Liver (tissue), 9 donors: ENCODE results near the gene ABCC1. TPM values are rescaled to one million over a fixed set of nuclear protein-coding genes. Genes with fewer than 3 reads are reported as not detected.
A peak's percentile ranks its signal among the peaks of the same experiment; 100 is the strongest.

Experiments used
- DNase-seq: peaks from one replicate; pipeline ENCODE4 v3.0.0-alpha.2; 2017; ENCODE audit warnings: low spot score
- H3K27ac ChIP-seq, 2 donors: one replicate each; pipeline ENCODE4 v1.7.0; 2013; ENCODE audit warnings: inconsistent platforms in 2 of 2, low read length in 2 of 2, control low read depth in 1 of 2, low read depth in 1 of 2, mild to moderate bottlenecking in 1 of 2
- H3K27me3 ChIP-seq, 4 donors: one replicate each; pipeline versions ENCODE4 v1.6.1 to v1.7.0; 2013; ENCODE audit warnings: low read length in 3 of 4, inconsistent platforms in 1 of 4, mild to moderate bottlenecking in 1 of 4, moderate library complexity in 1 of 4; ENCODE audit not compliant: control insufficient read depth in 4 of 4, insufficient read depth in 4 of 4
- H3K36me3 ChIP-seq, 4 donors: one replicate each; pipeline versions ENCODE4 v1.6.1 to v1.7.0; 2013; ENCODE audit warnings: low read length in 3 of 4, mild to moderate bottlenecking in 3 of 4, low read depth in 1 of 4, moderate library complexity in 1 of 4; ENCODE audit not compliant: control insufficient read depth in 4 of 4, insufficient read depth in 3 of 4
- H3K4me1 ChIP-seq, 4 donors: one replicate each; pipeline versions ENCODE4 v1.6.1 to v1.7.0; 2013; ENCODE audit warnings: low read length in 3 of 4, mild to moderate bottlenecking in 3 of 4, moderate library complexity in 1 of 4; ENCODE audit not compliant: control insufficient read depth in 4 of 4, insufficient read depth in 4 of 4
- H3K4me3 ChIP-seq, 3 donors: one replicate each; pipeline versions ENCODE4 v1.6.1 to v1.7.0; 2013; ENCODE audit warnings: low read length in 3 of 3, control low read depth in 1 of 3, low read depth in 1 of 3, mild to moderate bottlenecking in 1 of 3
- H3K9ac ChIP-seq, 2 donors: one replicate each; pipeline ENCODE4 v1.7.0; 2013; ENCODE audit warnings: low read length in 2 of 2, mild to moderate bottlenecking in 2 of 2, moderate library complexity in 2 of 2, control low read depth in 1 of 2, low read depth in 1 of 2
- H3K9me3 ChIP-seq, 4 donors: one replicate each; pipeline versions ENCODE4 v1.6.1 to v1.7.0; 2013; ENCODE audit warnings: low read length in 3 of 4; ENCODE audit not compliant: control insufficient read depth in 4 of 4
- EGR1 ChIP-seq, 2 donors: IDR thresholded peaks; 2 replicates each; pipeline ENCODE4 v1.6.1; 2016 to 2018; ENCODE audit warnings: antibody characterized with exemption in 2 of 2, low read depth in 2 of 2
- FOXA1 ChIP-seq: IDR thresholded peaks from 2 replicates; pipeline ENCODE4 v1.6.1; 2016; ENCODE audit warnings: antibody characterized with exemption
- GABPA ChIP-seq, 2 donors: IDR thresholded peaks in 1 of 2; conservative IDR thresholded peaks in 1 of 2; 2 replicates each; pipeline ENCODE4 v1.6.1; 2016; ENCODE audit warnings: antibody characterized with exemption in 2 of 2, mild to moderate bottlenecking in 1 of 2, moderate library complexity in 1 of 2
- HNF4A ChIP-seq, 2 donors: conservative IDR thresholded peaks; 2 replicates each; pipeline ENCODE4 v1.6.1; 2016; ENCODE audit warnings: antibody characterized with exemption in 2 of 2, mild to moderate bottlenecking in 2 of 2
- HNF4G ChIP-seq: IDR thresholded peaks from 2 replicates; pipeline ENCODE4 v1.6.1; 2016; ENCODE audit warnings: antibody characterized with exemption
- JUND ChIP-seq, 2 donors: IDR thresholded peaks; 2 replicates each; pipeline ENCODE4 v1.6.1; 2016; ENCODE audit warnings: antibody characterized with exemption in 2 of 2
- NR2F2 ChIP-seq: IDR thresholded peaks from 2 replicates; pipeline ENCODE4 v1.6.1; 2016; ENCODE audit warnings: antibody characterized with exemption
- RAD21 ChIP-seq, 2 donors: IDR thresholded peaks; 2 replicates each; pipeline ENCODE4 v1.6.1; 2016; ENCODE audit warnings: antibody characterized with exemption in 2 of 2, mild to moderate bottlenecking in 2 of 2
- SP1 ChIP-seq: IDR thresholded peaks from 2 replicates; pipeline ENCODE4 v1.6.1; 2018; ENCODE audit warnings: antibody characterized with exemption, mild to moderate bottlenecking
- YY1 ChIP-seq: IDR thresholded peaks from 2 replicates; pipeline ENCODE4 v1.6.1; 2016; ENCODE audit warnings: antibody characterized with exemption, mild to moderate bottlenecking
- WGBS: extraction: QIAGEN DNeasy Blood & Tissue Kit; methylation state at CpG from one replicate; pipeline ENCODE4 v1.1.7; 2013; 5-methylcytosine and 5-hydroxymethylcytosine counted together
- polyA plus RNA-seq, 2 donors: library from polyadenylated mRNA; stranded (reverse) in 1 of 2; unstranded in 1 of 2; fragments of 200-250 nt in 1 of 2; fragments of >200 nt in 1 of 2; fragmentation: Nextera tagmentation in 1 of 2; extraction: Ambion mirVana in 1 of 2; gene quantifications; one replicate each; pipeline versions ENCODE4 v1.2.1 to v1.2.3, GENCODE V29; 2013 to 2015
- total RNA-seq, 2 donors: library from RNA; depleted of rRNA; stranded (reverse); fragments of >200 nt; gene quantifications; one replicate each; pipeline ENCODE4 v1.2.3, GENCODE V29; 2014
- TF ChIP-seq, protein P1 (sequence below): IDR thresholded peaks from 2 replicates; pipeline ENCODE4 v1.6.1; 2016; ENCODE audit warnings: antibody characterized with exemption
- TF ChIP-seq, protein P2 (sequence below): IDR thresholded peaks from 2 replicates; pipeline ENCODE4 v1.6.1; 2016; ENCODE audit warnings: antibody characterized with exemption
- TF ChIP-seq, protein P3 (sequence below): IDR thresholded peaks from 2 replicates; pipeline ENCODE4 v1.6.1; 2016; ENCODE audit warnings: antibody characterized with exemption
- donor health status: healthy.
- donor health status: healthy.
- donor health status: healthy.
- donor health status: healthy.
- donor health status: healthy.

The ABCC1 gene
- total and polyA plus RNA-seq, 4 donors: 0.85 to 7.7 (median 4.2) TPM

DNA sequence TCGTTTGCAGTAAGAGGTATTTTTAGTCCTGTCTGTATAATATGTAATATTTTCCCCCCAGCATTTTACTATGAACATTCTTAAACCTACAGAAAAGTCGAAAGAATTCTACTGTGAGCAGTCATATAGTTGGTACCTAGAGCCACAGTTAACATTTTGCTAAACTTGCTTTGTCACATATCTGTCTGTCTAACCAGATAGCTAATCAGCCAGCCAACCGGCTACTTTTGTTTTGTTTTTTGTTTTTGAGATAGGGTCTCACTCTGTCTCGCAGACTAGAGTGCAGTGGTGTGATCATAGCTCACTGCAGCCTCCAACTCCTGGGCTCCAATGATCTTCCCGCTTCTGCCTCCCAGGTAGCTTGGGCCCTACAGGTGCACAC lies 73.3 kb downstream of the ABCC1 start:
- 85% methylated on average over 5 of the region's 5 CpGs for WGBS
- no peaks in the 10 kb centered on the region for H3K36me3 ChIP-seq
- H3K9me3 ChIP-seq: no peaks in the 10 kb centered on the region
- H3K4me1 ChIP-seq: no peaks in the 10 kb centered on the region
- H3K27ac ChIP-seq: peak overlapping the region in 1 of 2 donors; percentile 46
- no peaks in the 10 kb centered on the region for H3K27me3 ChIP-seq
- TF ChIP-seq HNF4G: no peak
- TF ChIP-seq NR2F2: no peak
- TF ChIP-seq EGR1 (IDR thresholded peaks at IDR 0.05; ENCODE audit: low read depth in 2 of 2): no peak
- no peak for TF ChIP-seq JUND (IDR thresholded peaks at IDR 0.05)
- no peak for TF ChIP-seq RAD21 (IDR thresholded peaks at IDR 0.05)
- no peak for TF ChIP-seq YY1
- TF ChIP-seq SP1: no peak
- TF ChIP-seq, protein P1, sequence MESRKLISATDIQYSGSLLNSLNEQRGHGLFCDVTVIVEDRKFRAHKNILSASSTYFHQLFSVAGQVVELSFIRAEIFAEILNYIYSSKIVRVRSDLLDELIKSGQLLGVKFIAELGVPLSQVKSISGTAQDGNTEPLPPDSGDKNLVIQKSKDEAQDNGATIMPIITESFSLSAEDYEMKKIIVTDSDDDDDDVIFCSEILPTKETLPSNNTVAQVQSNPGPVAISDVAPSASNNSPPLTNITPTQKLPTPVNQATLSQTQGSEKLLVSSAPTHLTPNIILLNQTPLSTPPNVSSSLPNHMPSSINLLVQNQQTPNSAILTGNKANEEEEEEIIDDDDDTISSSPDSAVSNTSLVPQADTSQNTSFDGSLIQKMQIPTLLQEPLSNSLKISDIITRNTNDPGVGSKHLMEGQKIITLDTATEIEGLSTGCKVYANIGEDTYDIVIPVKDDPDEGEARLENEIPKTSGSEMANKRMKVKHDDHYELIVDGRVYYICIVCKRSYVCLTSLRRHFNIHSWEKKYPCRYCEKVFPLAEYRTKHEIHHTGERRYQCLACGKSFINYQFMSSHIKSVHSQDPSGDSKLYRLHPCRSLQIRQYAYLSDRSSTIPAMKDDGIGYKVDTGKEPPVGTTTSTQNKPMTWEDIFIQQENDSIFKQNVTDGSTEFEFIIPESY: no peak
- TF ChIP-seq FOXA1: no peak
- TF ChIP-seq, protein P2, sequence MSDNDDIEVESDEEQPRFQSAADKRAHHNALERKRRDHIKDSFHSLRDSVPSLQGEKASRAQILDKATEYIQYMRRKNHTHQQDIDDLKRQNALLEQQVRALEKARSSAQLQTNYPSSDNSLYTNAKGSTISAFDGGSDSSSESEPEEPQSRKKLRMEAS: no peak
- no peak for TF ChIP-seq HNF4A (conservative IDR thresholded peaks at IDR 0.05)
- no peak for TF ChIP-seq GABPA (IDR thresholded peaks at IDR 0.05 in 1 of 2, conservative IDR thresholded peaks at IDR 0.05 in 1 of 2)
- no peak overlapping the region for H3K9ac ChIP-seq
- no peak overlapping the region for H3K4me3 ChIP-seq
- no peak for DNase-seq

DNA sequence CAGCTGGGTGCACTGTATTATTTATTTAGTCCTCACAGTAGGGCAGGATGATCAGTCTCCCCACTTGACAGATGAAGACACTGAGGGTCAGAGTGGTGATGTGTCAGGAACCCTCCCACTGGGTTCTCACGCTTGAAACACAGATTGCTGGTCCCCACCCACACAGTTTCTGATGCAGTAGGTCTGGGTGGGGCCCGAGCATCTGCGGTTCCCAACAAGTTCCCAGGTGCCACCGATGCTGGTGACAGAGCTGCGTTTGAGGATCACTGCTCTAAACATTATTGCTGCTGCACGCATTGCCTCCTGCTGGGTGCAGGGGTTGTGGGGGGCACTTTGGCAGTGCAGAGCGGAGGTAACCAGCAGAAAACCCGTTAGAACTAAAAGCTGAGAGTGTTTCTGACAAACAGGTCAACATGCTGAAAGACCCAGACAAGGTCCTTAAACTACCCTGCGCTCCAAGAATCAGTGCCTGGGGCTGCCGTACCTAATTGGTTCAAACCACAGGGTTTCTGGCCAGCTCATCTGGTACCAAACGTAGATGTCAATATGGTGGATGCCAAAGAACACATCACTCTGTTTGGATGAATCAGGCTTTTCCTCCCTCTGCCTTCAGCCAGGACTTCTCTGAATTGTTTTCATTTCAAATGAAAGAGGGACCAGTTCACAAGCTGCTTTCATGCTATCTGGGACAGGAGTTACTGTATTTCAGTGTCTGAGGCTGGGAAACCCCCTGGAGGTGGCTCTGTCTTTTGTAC lies 76.0 kb downstream of the ABCC1 start:
- H3K27me3 ChIP-seq: no peaks in the 10 kb centered on the region
- DNase-seq: no peak
- no peaks in the 10 kb centered on the region for H3K4me1 ChIP-seq
- no peak overlapping the region for H3K4me3 ChIP-seq
- no peak overlapping the region for H3K9ac ChIP-seq
- H3K9me3 ChIP-seq: no peaks in the 10 kb centered on the region
- TF ChIP-seq, protein P1: no peak
- WGBS: 74% methylated on average over 11 of the region's 11 CpGs
- no peak overlapping the region for H3K27ac ChIP-seq
- no peaks in the 10 kb centered on the region for H3K36me3 ChIP-seq

DNA sequence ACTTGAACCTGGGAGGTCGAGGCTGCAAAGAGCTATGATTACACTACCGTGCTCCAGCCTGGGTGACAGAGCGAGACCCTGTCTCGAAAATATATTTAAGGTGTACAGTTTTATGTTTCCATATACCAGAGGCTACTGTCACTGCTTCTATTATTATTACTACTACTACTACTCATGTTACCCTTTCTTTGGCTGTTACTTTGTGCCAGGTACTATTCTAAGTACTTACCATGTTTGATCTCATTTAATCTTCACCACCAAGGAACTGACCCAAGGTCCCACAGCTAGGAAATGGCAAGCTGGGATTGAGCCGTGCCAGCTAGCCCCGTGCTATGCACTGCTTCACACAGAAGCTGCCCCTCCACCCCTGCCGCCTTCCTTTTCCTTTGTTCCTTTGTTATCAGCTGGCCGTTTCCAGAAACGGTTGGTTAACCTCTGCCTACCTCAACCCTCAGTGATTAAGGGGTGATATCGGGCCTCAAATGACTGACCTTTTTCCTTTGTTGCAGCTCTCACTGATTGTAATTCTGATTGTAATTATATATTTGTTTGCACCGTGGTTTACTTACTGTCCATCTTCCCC lies 78.4 kb downstream of the ABCC1 start:
- Histone ChIP-seq H3K27me3 (no peaks in the 10 kb centered on the region), H3K36me3 (no peaks in the 10 kb centered on the region), H3K4me3 (no peak overlapping the region), H3K9me3 (no peaks in the 10 kb centered on the region), H3K9ac (no peak overlapping the region), H3K27ac (no peak overlapping the region), H3K4me1 (no peaks in the 10 kb centered on the region)
- no peak for DNase-seq
- 62% methylated on average over 11 of the region's 11 CpGs for WGBS
- TF ChIP-seq NR2F2: peak; percentile 78
- TF ChIP-seq, protein P3, sequence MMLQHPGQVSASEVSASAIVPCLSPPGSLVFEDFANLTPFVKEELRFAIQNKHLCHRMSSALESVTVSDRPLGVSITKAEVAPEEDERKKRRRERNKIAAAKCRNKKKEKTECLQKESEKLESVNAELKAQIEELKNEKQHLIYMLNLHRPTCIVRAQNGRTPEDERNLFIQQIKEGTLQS: no peak
